ENCODE data around the gene LLCFC1. TPM values are rescaled to one million over a fixed set of nuclear protein-coding genes. Genes with fewer than 3 reads are reported as not detected.

Gene LLCFC1
- total RNA-seq, 2 experiments from 2014 or later = not detected

DNA sequence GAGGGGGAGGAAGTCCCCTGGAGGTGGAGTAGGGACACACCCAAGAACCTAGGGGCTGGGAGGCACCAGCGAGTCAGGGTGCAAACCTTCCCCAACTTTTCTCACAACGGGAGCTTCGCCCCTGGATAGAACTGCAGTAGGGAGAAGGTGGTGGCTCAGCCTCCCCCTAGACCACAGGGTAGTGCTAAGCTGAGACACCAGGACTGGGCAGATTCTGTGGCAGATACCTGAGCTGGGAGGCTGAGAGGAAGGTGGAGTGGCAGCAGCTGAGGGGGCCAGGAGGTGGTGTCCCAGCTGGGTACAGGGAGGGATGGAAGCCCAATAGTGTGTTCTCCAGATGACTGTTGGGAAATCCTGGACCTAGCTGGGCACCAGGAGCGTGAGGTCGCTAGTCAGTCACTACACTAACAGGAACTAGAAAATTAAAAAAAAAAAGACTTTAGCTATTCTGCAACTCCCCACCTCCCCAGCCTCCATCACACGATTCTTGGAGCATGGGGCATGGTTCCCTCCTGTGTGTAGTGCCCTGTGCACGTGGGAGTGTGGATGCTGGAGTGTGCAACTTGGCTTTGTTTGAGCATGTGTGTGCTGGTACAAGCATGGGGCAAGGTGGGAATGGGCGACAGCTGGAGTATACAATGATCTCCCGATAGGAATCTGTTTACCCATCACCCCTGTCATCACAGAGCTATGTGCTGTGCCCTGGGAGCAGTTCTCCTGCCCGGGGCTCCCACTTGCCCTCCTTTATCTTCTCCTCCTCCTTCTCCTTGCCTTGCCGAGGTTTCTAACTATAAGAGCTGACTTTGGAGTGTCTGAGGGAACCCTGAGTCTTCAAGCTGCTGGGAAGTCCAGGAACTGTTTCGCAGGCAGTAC is 44.9 kb upstream of the LLCFC1 start:
- Mint-ChIP-seq H3K4me3 (no peak overlapping the region), H3K4me1 (ENCODE audit: low read depth) (no peaks in the 10 kb centered on the region), H3K36me3 (ENCODE audit: low read depth) (no peaks in the 10 kb centered on the region), H3K27me3 (peaks cover 1% of the 10 kb centered on the region), H3K27ac (no peak overlapping the region), H3K9me3 (no peaks in the 10 kb centered on the region)
- ChIA-PET CTCF (interaction anchor here (1.0 to 1.2 kb wide), 3 partner anchors 15 to 321 kb away, joined by 3 read pairs; no protein-coding TSS in a partner anchor), POLR2A (interaction anchor here (0.8 kb wide), 1 partner anchor 22 kb away, joined by 3 read pairs; no protein-coding TSS in a partner anchor)
- intact Hi-C loops (cut with micrococcal nuclease) = no loop called here
- no peak for TF ChIP-seq CTCF (IDR thresholded peaks at IDR 0.05)
- DNase-seq = no peak
- ATAC-seq = no peak

GRCh38 chr7:142894985-142895593 is 44.2 kb upstream of the LLCFC1 start:
- H3K36me3 Mint-ChIP-seq (ENCODE audit: low read depth) = no peaks in the 10 kb centered on the region
- intact Hi-C loops (cut with micrococcal nuclease) = no loop called here
- ChIA-PET CTCF (interaction anchor here (1.0 to 1.2 kb wide), 3 partner anchors 16 to 320 kb away, joined by 3 read pairs; no protein-coding TSS in a partner anchor), POLR2A (interaction anchor here (0.8 kb wide), 1 partner anchor 23 kb away, joined by 3 read pairs; no protein-coding TSS in a partner anchor)
- H3K4me1 Mint-ChIP-seq (ENCODE audit: low read depth) = no peaks in the 10 kb centered on the region
- peaks cover 1% of the 10 kb centered on the region for H3K27me3 Mint-ChIP-seq
- no peak for DNase-seq
- no peak overlapping the region for H3K4me3 Mint-ChIP-seq
- no peak for TF ChIP-seq CTCF (IDR thresholded peaks at IDR 0.05)
- H3K27ac Mint-ChIP-seq = no peak overlapping the region
- no peaks in the 10 kb centered on the region for H3K9me3 Mint-ChIP-seq
- no peak for ATAC-seq

GRCh38 chr7:142896151-142896550 is 43.1 kb upstream of the LLCFC1 start:
- ATAC-seq (no peak), DNase-seq (no peak)
- H3K4me3 Mint-ChIP-seq = no peak overlapping the region
- no peak for TF ChIP-seq CTCF (IDR thresholded peaks at IDR 0.05)
- H3K36me3 Mint-ChIP-seq (ENCODE audit: low read depth) = no peaks in the 10 kb centered on the region
- no peak overlapping the region for H3K27ac Mint-ChIP-seq
- ChIA-PET POLR2A (no interaction called here), CTCF (no interaction called here)
- H3K27me3 Mint-ChIP-seq = peaks cover 1% of the 10 kb centered on the region
- H3K4me1 Mint-ChIP-seq (ENCODE audit: low read depth) = no peaks in the 10 kb centered on the region
- no peaks in the 10 kb centered on the region for H3K9me3 Mint-ChIP-seq
- intact Hi-C loops (cut with micrococcal nuclease) = no loop called here

GRCh38 chr7:142896741-142897379 is 42.4 kb upstream of the LLCFC1 start:
- intact Hi-C loops (cut with micrococcal nuclease) = no loop called here
- CTCF ChIA-PET = no interaction called here

More at GRCh38 chr7:142896741-142897379, 42.4 kb upstream of the LLCFC1 start:
- DNase-seq (no peak), ATAC-seq (no peak)
- POLR2A ChIA-PET = no interaction called here
- peaks cover 1% of the 10 kb centered on the region for H3K27me3 Mint-ChIP-seq
- H3K9me3 Mint-ChIP-seq = no peaks in the 10 kb centered on the region
- no peaks in the 10 kb centered on the region for H3K36me3 Mint-ChIP-seq (ENCODE audit: low read depth)
- no peak for TF ChIP-seq CTCF (IDR thresholded peaks at IDR 0.05)
- no peaks in the 10 kb centered on the region for H3K4me1 Mint-ChIP-seq (ENCODE audit: low read depth)
- H3K4me3 Mint-ChIP-seq = no peak overlapping the region
- H3K27ac Mint-ChIP-seq = no peak overlapping the region
